Measurements from ENCODE around the gene AANAT.

DNA sequence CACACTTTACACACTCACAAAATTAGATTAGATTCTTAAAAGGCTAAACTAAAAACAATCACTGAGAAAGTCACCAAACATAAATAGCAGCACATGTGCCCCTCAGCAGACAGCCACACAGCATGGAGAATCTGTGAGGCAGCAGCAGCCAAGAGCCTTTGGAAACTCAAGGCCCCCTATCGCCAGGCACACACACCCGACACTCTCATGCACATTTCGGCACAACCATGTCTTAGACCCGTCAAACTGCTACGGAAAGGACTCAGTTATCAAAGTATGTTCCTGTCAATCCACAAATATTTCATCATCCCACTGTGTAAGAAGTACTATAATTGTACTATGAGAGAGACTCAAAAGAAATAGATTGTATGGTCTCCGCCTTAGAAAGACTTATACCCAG, 35.4 kb upstream of the AANAT start:
- no peak for TF ChIP-seq POLR2A (IDR thresholded peaks at IDR 0.05)
- TF ChIP-seq, protein P1, sequence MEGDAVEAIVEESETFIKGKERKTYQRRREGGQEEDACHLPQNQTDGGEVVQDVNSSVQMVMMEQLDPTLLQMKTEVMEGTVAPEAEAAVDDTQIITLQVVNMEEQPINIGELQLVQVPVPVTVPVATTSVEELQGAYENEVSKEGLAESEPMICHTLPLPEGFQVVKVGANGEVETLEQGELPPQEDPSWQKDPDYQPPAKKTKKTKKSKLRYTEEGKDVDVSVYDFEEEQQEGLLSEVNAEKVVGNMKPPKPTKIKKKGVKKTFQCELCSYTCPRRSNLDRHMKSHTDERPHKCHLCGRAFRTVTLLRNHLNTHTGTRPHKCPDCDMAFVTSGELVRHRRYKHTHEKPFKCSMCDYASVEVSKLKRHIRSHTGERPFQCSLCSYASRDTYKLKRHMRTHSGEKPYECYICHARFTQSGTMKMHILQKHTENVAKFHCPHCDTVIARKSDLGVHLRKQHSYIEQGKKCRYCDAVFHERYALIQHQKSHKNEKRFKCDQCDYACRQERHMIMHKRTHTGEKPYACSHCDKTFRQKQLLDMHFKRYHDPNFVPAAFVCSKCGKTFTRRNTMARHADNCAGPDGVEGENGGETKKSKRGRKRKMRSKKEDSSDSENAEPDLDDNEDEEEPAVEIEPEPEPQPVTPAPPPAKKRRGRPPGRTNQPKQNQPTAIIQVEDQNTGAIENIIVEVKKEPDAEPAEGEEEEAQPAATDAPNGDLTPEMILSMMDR (IDR thresholded peaks at IDR 0.05): no peak
